ENCODE results near the gene FCN3. TPM values are rescaled to one million over a fixed set of nuclear protein-coding genes. Genes with fewer than 3 reads are reported as not detected.

FCN3 gene
- total RNA-seq, 5 donors from 2014 or later (not counting 1 experiment from before 2014, with no cell fraction given) = 0.26 to 0.44 (median 0.38) TPM; not detected in 2

DNA sequence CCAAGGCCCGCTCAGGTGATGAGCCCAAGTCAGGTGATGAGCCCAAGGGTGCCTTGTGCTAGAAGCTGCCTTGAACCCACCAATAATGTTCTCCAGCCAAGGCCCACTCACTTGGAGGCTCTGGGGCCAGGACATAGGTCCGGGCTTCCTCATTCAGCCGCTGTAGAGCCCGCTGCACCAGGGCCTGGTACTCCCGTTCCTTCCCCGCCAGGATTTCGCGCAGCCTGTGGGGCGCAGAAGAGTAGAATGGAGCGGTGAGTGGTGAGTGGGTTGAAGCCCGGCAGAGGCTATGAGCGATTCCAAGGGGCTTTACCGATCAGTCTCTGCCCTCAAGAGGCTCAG is 18.4 kb downstream of the FCN3 start:
- H3K27me3 ChIP-seq (replicated peaks in 1 of 2; ENCODE audit: control insufficient read depth in 2 of 2, extremely low read depth in 1 of 2, insufficient read depth in 2 of 2, low read length in 1 of 2) = no peaks in the 10 kb centered on the region
- no peak for ATAC-seq (replicated peaks in 1 of 4)
- Mint-ChIP-seq H3K9me3 (no peaks in the 10 kb centered on the region), H3K36me3 (no peaks in the 10 kb centered on the region), H3K4me3 (peak overlapping the region; percentile 75 to 80 (median 75)), H3K27ac (peak overlapping the region; percentile 74 to 86), H3K27me3 (no peaks in the 10 kb centered on the region), H3K4me1 (peaks cover 33 to 50% (median 40%) of the 10 kb centered on the region in 3 donors)
- H3K9me3 ChIP-seq = no peaks in the 10 kb centered on the region
- H3K27ac ChIP-seq (ENCODE audit: low read length) = peak overlapping the region; percentile 62
- CTCF ChIA-PET = interaction anchor here in 1 of 2 donors (1.4 to 1.9 kb wide), 3 partner anchors 10 to 35 kb away, joined by 3 to 9 read pairs (median 5); partner anchors contain the start of genes MAP3K6 and SYTL1
- POLR2A ChIA-PET = no interaction called here
- no peak for DNase-seq
- peaks cover 8 to 60% of the 10 kb centered on the region in 2 experiments for H3K4me1 ChIP-seq (ENCODE audit: control insufficient read depth in 1 of 2, extremely low read depth in 1 of 2, insufficient read depth in 2 of 2, low read length in 2 of 2)
- peak overlapping the region; percentile 10 to 61 for H3K4me3 ChIP-seq (ENCODE audit: control insufficient read depth in 1 of 2, extremely low read depth in 1 of 2, low read length in 1 of 2)
- 90% methylated on average over 10 of the region's 13 CpGs for WGBS (ENCODE audit: insufficient coverage)
- H3K36me3 ChIP-seq (ENCODE audit: control insufficient read depth in 2 of 2, extremely low read depth in 1 of 2, insufficient read depth in 1 of 2, low read length in 1 of 2) = peaks cover 12 to 15% of the 10 kb centered on the region in 2 donors

- H3K4me1 Mint-ChIP-seq = peaks cover 33 to 50% (median 40%) of the 10 kb centered on the region in 3 donors
- H3K36me3 Mint-ChIP-seq = no peaks in the 10 kb centered on the region
- H3K27ac Mint-ChIP-seq = peak overlapping the region; percentile 65 to 74
- no peaks in the 10 kb centered on the region for H3K9me3 Mint-ChIP-seq
- ChIA-PET CTCF (interaction anchor here (0.6 to 2.1 kb wide), 4 partner anchors 14 to 41 kb away, joined by 3 to 6 read pairs (median 3); partner anchors contain the start of gene SYTL1 (in 1 of the 2)), POLR2A (interaction anchor here in 1 of 2 donors (0.5 kb wide), 1 partner anchor 404 kb away, joined by 4 read pairs; no protein-coding TSS in a partner anchor)
- H3K27me3 Mint-ChIP-seq = no peaks in the 10 kb centered on the region
- H3K4me3 Mint-ChIP-seq = peak overlapping the region in 2 of 3 donors; percentile 75 to 80
- H3K4me1 ChIP-seq (ENCODE audit: control insufficient read depth in 1 of 2, extremely low read depth in 1 of 2, insufficient read depth in 2 of 2, low read length in 2 of 2) = peaks cover 8 to 57% of the 10 kb centered on the region in 2 experiments
- DNase-seq = no peak
- H3K27me3 ChIP-seq (replicated peaks in 1 of 2; ENCODE audit: control insufficient read depth in 2 of 2, extremely low read depth in 1 of 2, insufficient read depth in 2 of 2, low read length in 1 of 2) = no peaks in the 10 kb centered on the region
- no peak for ATAC-seq (replicated peaks in 1 of 4)
- no peak overlapping the region for H3K4me3 ChIP-seq (ENCODE audit: control insufficient read depth in 1 of 2, extremely low read depth in 1 of 2, low read length in 1 of 2)
- peak overlapping the region; percentile 62 for H3K27ac ChIP-seq (ENCODE audit: low read length)
- peaks cover 15 to 20% of the 10 kb centered on the region in 2 donors for H3K36me3 ChIP-seq (ENCODE audit: control insufficient read depth in 2 of 2, extremely low read depth in 1 of 2, insufficient read depth in 1 of 2, low read length in 1 of 2)
- no peaks in the 10 kb centered on the region for H3K9me3 ChIP-seq
- WGBS (ENCODE audit: insufficient coverage) = 74% methylated on average over 4 of the region's 5 CpGs
Observed at GRCh38 chr1:27355683-27356082, 18.9 kb downstream of the FCN3 start.

- H3K27me3 Mint-ChIP-seq = no peaks in the 10 kb centered on the region
- H3K4me3 ChIP-seq (ENCODE audit: control insufficient read depth in 1 of 2, extremely low read depth in 1 of 2, low read length in 1 of 2) = no peak overlapping the region
- no peak overlapping the region for H3K27ac ChIP-seq (ENCODE audit: low read length)
- ATAC-seq (replicated peaks in 1 of 4) (no peak), DNase-seq (no peak)
- no CpG with 5 or more reads among the region's 3 CpGs for WGBS (ENCODE audit: insufficient coverage)
- no peaks in the 10 kb centered on the region for H3K9me3 ChIP-seq
- H3K4me1 Mint-ChIP-seq = peaks cover 17 to 38% (median 24%) of the 10 kb centered on the region in 3 donors
- H3K27ac Mint-ChIP-seq = peak overlapping the region in 1 of 2 donors; percentile 25
- no peaks in the 10 kb centered on the region for H3K9me3 Mint-ChIP-seq
- peaks cover 24 to 31% of the 10 kb centered on the region in 2 donors for H3K36me3 ChIP-seq (ENCODE audit: control insufficient read depth in 2 of 2, extremely low read depth in 1 of 2, insufficient read depth in 1 of 2, low read length in 1 of 2)
- ChIA-PET CTCF (interaction anchor here in 1 of 2 donors (0.7 kb wide), 2 partner anchors 37 to 215 kb away, joined by 3 to 5 read pairs; no protein-coding TSS in a partner anchor), POLR2A (no interaction called here)
- no peaks in the 10 kb centered on the region for H3K36me3 Mint-ChIP-seq
- no peak overlapping the region for H3K4me3 Mint-ChIP-seq
- H3K27me3 ChIP-seq (replicated peaks in 1 of 2; ENCODE audit: control insufficient read depth in 2 of 2, extremely low read depth in 1 of 2, insufficient read depth in 2 of 2, low read length in 1 of 2) = no peaks in the 10 kb centered on the region
- peaks cover 4 to 49% of the 10 kb centered on the region in 2 experiments for H3K4me1 ChIP-seq (ENCODE audit: control insufficient read depth in 1 of 2, extremely low read depth in 1 of 2, insufficient read depth in 2 of 2, low read length in 2 of 2)
Observed at GRCh38 chr1:27353629-27354028, 21.0 kb downstream of the FCN3 start.

- DNase-seq (no peak), ATAC-seq (replicated peaks in 1 of 4) (no peak)
- no peaks in the 10 kb centered on the region for H3K36me3 Mint-ChIP-seq
- Histone ChIP-seq H3K36me3 (ENCODE audit: control insufficient read depth in 2 of 2, extremely low read depth in 1 of 2, insufficient read depth in 1 of 2, low read length in 1 of 2) (peaks cover 24 to 31% of the 10 kb centered on the region in 2 donors), H3K27me3 (replicated peaks in 1 of 2; ENCODE audit: control insufficient read depth in 2 of 2, extremely low read depth in 1 of 2, insufficient read depth in 2 of 2, low read length in 1 of 2) (no peaks in the 10 kb centered on the region), H3K4me1 (ENCODE audit: control insufficient read depth in 1 of 2, extremely low read depth in 1 of 2, insufficient read depth in 2 of 2, low read length in 2 of 2) (peaks cover 4 to 45% of the 10 kb centered on the region in 2 experiments), H3K27ac (ENCODE audit: low read length) (no peak overlapping the region), H3K4me3 (ENCODE audit: control insufficient read depth in 1 of 2, extremely low read depth in 1 of 2, low read length in 1 of 2) (no peak overlapping the region), H3K9me3 (no peaks in the 10 kb centered on the region)
- no peaks in the 10 kb centered on the region for H3K27me3 Mint-ChIP-seq
- CTCF ChIA-PET = no interaction called here
- peaks cover 17 to 35% (median 24%) of the 10 kb centered on the region in 3 donors for H3K4me1 Mint-ChIP-seq
- POLR2A ChIA-PET = no interaction called here
- WGBS (ENCODE audit: insufficient coverage) = 95% methylated on average over 13 of the region's 13 CpGs
- H3K9me3 Mint-ChIP-seq = no peaks in the 10 kb centered on the region
- H3K27ac Mint-ChIP-seq = no peak overlapping the region
- no peak overlapping the region for H3K4me3 Mint-ChIP-seq
Observed at GRCh38 chr1:27353166-27353565, 21.5 kb downstream of the FCN3 start.

GRCh38 chr1:27351541-27352107 is 23.0 kb downstream of the FCN3 start:
- DNase-seq (no peak), ATAC-seq (replicated peaks in 1 of 4) (no peak)
- Histone ChIP-seq H3K4me1 (ENCODE audit: control insufficient read depth in 1 of 2, extremely low read depth in 1 of 2, insufficient read depth in 2 of 2, low read length in 2 of 2) (peaks cover 2 to 42% of the 10 kb centered on the region in 2 experiments), H3K4me3 (ENCODE audit: control insufficient read depth in 1 of 2, extremely low read depth in 1 of 2, low read length in 1 of 2) (no peak overlapping the region), H3K27me3 (replicated peaks in 1 of 2; ENCODE audit: control insufficient read depth in 2 of 2, extremely low read depth in 1 of 2, insufficient read depth in 2 of 2, low read length in 1 of 2) (no peaks in the 10 kb centered on the region), H3K9me3 (no peaks in the 10 kb centered on the region), H3K36me3 (ENCODE audit: control insufficient read depth in 2 of 2, extremely low read depth in 1 of 2, insufficient read depth in 1 of 2, low read length in 1 of 2) (peaks cover 28 to 44% of the 10 kb centered on the region in 2 donors), H3K27ac (ENCODE audit: low read length) (no peak overlapping the region)
- Mint-ChIP-seq H3K4me1 (peaks cover 17 to 30% (median 21%) of the 10 kb centered on the region in 3 donors), H3K36me3 (peaks cover 4% of the 10 kb centered on the region), H3K4me3 (no peak overlapping the region), H3K27ac (no peak overlapping the region), H3K27me3 (no peaks in the 10 kb centered on the region), H3K9me3 (no peaks in the 10 kb centered on the region)
- POLR2A ChIA-PET = no interaction called here
- CTCF ChIA-PET = no interaction called here
- 96% methylated on average over 5 of the region's 8 CpGs for WGBS (ENCODE audit: insufficient coverage)

- peaks cover 20 to 29% (median 21%) of the 10 kb centered on the region in 3 donors for H3K4me1 Mint-ChIP-seq
- peaks cover 2 to 41% of the 10 kb centered on the region in 2 experiments for H3K4me1 ChIP-seq (ENCODE audit: control insufficient read depth in 1 of 2, extremely low read depth in 1 of 2, insufficient read depth in 2 of 2, low read length in 2 of 2)
- H3K27ac ChIP-seq (ENCODE audit: low read length) = no peak overlapping the region
- H3K36me3 Mint-ChIP-seq = peaks cover 9% of the 10 kb centered on the region
- peak overlapping the region in 1 of 2 donors; percentile 11 for H3K27ac Mint-ChIP-seq
- CTCF ChIA-PET = interaction anchor here in 1 of 2 donors (1.0 kb wide), 1 partner anchor 50 kb away, joined by 3 read pairs; no protein-coding TSS in a partner anchor
- no peaks in the 10 kb centered on the region for H3K27me3 Mint-ChIP-seq
- ATAC-seq (replicated peaks in 1 of 4) (no peak), DNase-seq (no peak)
- no peak overlapping the region for H3K4me3 ChIP-seq (ENCODE audit: control insufficient read depth in 1 of 2, extremely low read depth in 1 of 2, low read length in 1 of 2)
- POLR2A ChIA-PET = interaction anchor here in 1 of 2 donors (0.9 kb wide), 1 partner anchor 9 kb away, joined by 3 read pairs; the partner anchor contains the start of gene SYTL1
- peaks cover 28 to 51% of the 10 kb centered on the region in 2 donors for H3K36me3 ChIP-seq (ENCODE audit: control insufficient read depth in 2 of 2, extremely low read depth in 1 of 2, insufficient read depth in 1 of 2, low read length in 1 of 2)
- no peaks in the 10 kb centered on the region for H3K9me3 Mint-ChIP-seq
- no peaks in the 10 kb centered on the region for H3K27me3 ChIP-seq (replicated peaks in 1 of 2; ENCODE audit: control insufficient read depth in 2 of 2, extremely low read depth in 1 of 2, insufficient read depth in 2 of 2, low read length in 1 of 2)
- H3K4me3 Mint-ChIP-seq = no peak overlapping the region
- H3K9me3 ChIP-seq = no peaks in the 10 kb centered on the region
- 97% methylated on average over 51 of the region's 62 CpGs for WGBS (ENCODE audit: insufficient coverage)
Observed at GRCh38 chr1:27350663-27351540, 23.7 kb downstream of the FCN3 start.

All from T-cell (primary cell).